Pulmonary artery endothelial cell (primary cell): ENCODE data around the gene PA2G4. TPM values are rescaled to one million over a fixed set of nuclear protein-coding genes. Genes with fewer than 3 reads are reported as not detected.

Experiments used
- total RNA-seq: library from RNA; depleted of rRNA; stranded (reverse); fragments of >200 nt; gene quantifications from 2 replicates; pipeline ENCODE4 v1.2.3, GENCODE V29; 2014

PA2G4 gene
- total RNA-seq, 1 donor from 2014 or later = 240 TPM

Other genes with a start within 250 kb of the PA2G4 start
- gene PYM1, start 176.7 kb upstream of the PA2G4 start, total RNA-seq = 25.1 and 32.0 TPM in 2 replicates
- 32.3 and 36.0 TPM in 2 replicates for gene DGKA, start 173.4 kb upstream of the PA2G4 start, total RNA-seq
- 0.33 and 0.42 TPM in 2 replicates for gene PMEL, start 138.5 kb upstream of the PA2G4 start, total RNA-seq
- gene CDK2, start 137.7 kb upstream of the PA2G4 start, total RNA-seq = 29.5 and 55.0 TPM in 2 replicates
- gene RAB5B, start 130.5 kb upstream of the PA2G4 start, total RNA-seq = 35.2 and 45.7 TPM in 2 replicates
- gene SUOX, start 107.3 kb upstream of the PA2G4 start, total RNA-seq = 13.8 and 23.2 TPM in 2 replicates
- gene IKZF4, start 83.5 kb upstream of the PA2G4 start, total RNA-seq = 0.46 and 0.86 TPM in 2 replicates
- gene RPS26, start 62.6 kb upstream of the PA2G4 start, total RNA-seq = 94.9 and 101 TPM in 2 replicates
- gene ERBB3, start 24.4 kb upstream of the PA2G4 start, total RNA-seq = 0.07 and 0.11 TPM in 2 replicates
- gene RPL41, start 12.1 kb downstream of the PA2G4 start, total RNA-seq = 2,515 and 3,966 TPM in 2 replicates
- 5.5 and 7.0 TPM in 2 replicates for gene ZC3H10, start 13.7 kb downstream of the PA2G4 start, total RNA-seq
- 313 and 330 TPM in 2 replicates for gene ESYT1, start 23.7 kb downstream of the PA2G4 start, total RNA-seq
- gene MYL6B, start 48.0 kb downstream of the PA2G4 start, total RNA-seq = 60.6 and 81.1 TPM in 2 replicates
- gene MYL6, start 53.8 kb downstream of the PA2G4 start, total RNA-seq = 2,535 and 2,553 TPM in 2 replicates
- gene SMARCC2, start 84.9 kb downstream of the PA2G4 start, total RNA-seq = 53.2 and 70.9 TPM in 2 replicates
- gene RNF41, start 117.4 kb downstream of the PA2G4 start, total RNA-seq = 189 and 215 TPM in 2 replicates
- gene NABP2, start 119.8 kb downstream of the PA2G4 start, total RNA-seq = 37.1 and 44.1 TPM in 2 replicates
- gene SLC39A5, start 125.5 kb downstream of the PA2G4 start, total RNA-seq = not detected in 2 replicates
- gene ANKRD52, start 153.8 kb downstream of the PA2G4 start, total RNA-seq = 13.1 and 21.4 TPM in 2 replicates
- 4.9 and 7.3 TPM in 2 replicates for gene COQ10A, start 162.4 kb downstream of the PA2G4 start, total RNA-seq
- 151 TPM in 2 replicates for gene CS, start 195.8 kb downstream of the PA2G4 start, total RNA-seq
- gene CNPY2, start 211.4 kb downstream of the PA2G4 start, total RNA-seq = 73.1 and 82.8 TPM in 2 replicates
- gene PAN2, start 229.4 kb downstream of the PA2G4 start, total RNA-seq = 10.6 and 15.3 TPM in 2 replicates
- gene IL23A, start 234.3 kb downstream of the PA2G4 start, total RNA-seq = 0.13 TPM in 1 of 2 replicates, not detected in the other